ENCODE results near the gene KRT84.
"Not testable (repeated sequence)": the region's sequence is repeated elsewhere in the genome, so short reads cannot be mapped to it uniquely, and the experiment has no call there.

KRT84 gene

DNA sequence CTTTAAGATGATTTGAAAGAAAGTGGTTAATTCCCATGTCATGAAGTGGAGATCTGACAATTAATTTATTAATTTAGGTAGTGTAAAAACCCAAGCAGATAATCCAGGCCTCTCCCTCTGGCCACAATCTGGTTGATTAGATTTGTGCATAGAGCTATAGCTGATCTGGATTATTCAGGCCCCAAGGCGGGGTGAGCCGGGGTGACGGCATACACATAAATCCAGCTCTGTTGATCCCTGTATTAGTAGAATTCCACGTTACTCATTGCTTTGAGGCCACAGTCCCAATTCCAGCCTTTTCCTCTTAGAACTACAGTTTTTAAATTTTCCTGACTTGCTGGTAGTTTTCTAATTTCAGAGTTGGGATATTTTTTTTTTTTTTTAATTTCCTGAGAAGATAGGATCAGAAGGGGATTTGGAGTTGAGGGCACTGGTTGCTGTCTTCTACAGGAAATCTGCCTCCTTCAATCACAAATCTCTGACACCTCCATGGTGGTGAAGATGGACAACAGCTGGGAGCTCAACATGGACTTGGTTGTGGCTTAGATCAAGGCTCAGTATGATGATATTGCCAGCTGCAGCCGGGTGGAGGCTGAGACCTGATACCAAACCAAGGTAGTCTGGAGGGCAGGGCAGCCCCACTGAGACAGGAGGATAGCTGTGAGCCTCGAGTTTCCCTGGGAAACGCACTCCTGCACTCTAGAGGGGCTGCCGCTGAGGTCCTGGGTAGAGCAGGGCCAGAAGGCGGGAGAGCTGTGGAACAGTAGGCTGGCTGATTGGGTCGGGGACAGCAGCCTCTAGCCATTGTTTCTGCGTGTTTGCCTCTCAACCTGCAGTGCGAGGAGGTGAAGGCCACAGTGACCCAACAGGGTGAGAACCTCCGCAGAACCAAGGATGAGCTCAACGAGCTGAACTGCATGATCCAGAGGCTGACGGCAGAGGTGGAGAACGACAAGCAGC is 37.6 kb downstream of the KRT84 start:
- DNase-seq (ENCODE audit: extremely low read depth in 1 of 2, low read depth in 1 of 2) = no peak

GRCh38 chr12:52347016-52347415 is 38.4 kb downstream of the KRT84 start:
- no peak for DNase-seq (ENCODE audit: extremely low read depth in 1 of 2, low read depth in 1 of 2)

- DNase-seq (ENCODE audit: extremely low read depth in 1 of 2, low read depth in 1 of 2) = no peak
These were observed 38.9 kb downstream of the KRT84 start for GRCh38 chr12:52346593-52346992.

DNA sequence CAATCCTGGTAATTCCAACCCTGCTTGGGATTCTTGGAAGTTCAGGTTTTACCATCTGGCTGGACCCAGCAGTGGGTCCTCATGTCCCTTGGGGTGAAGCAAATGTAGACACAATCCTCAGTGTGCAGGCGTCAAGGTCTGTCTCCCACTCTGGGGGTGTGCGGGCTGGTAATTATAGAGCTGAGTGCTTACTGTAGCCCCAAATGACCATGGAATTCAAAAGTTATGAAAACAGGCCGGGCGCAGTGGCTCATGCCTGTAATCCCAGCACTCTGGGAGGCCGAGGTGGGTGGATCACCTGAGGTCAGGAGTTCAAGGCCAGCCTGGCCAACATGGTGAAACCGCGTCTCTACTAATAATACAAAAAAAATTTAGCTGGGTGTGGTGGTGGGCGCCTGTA is 40.4 kb downstream of the KRT84 start:
- DNase-seq (ENCODE audit: extremely low read depth in 1 of 2, low read depth in 1 of 2) = not testable (repeated sequence)

- no peak for DNase-seq (ENCODE audit: extremely low read depth in 1 of 2, low read depth in 1 of 2)
These were observed 41.3 kb downstream of the KRT84 start for GRCh38 chr12:52344111-52344510.

DNA sequence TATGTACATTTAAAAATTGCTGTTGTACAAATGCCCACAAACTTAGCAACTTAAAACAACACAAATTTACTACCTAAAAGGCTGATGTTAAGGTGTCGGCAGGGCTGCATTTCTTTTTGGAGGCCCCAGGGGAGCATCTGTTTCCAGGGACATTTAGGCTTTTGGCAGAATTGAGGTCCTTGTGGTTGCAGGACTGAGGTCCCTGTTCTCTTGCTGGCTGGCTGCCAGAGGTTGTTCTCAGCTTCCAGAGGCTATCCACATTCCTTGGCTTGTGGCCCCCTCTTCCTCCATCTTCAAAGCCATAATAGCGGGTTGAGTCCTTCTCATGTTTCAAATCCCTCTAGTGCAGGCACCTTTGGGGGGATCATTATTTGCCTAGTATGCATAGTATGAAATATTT is 41.9 kb downstream of the KRT84 start:
- no peak for DNase-seq (ENCODE audit: extremely low read depth in 1 of 2, low read depth in 1 of 2)

DNA sequence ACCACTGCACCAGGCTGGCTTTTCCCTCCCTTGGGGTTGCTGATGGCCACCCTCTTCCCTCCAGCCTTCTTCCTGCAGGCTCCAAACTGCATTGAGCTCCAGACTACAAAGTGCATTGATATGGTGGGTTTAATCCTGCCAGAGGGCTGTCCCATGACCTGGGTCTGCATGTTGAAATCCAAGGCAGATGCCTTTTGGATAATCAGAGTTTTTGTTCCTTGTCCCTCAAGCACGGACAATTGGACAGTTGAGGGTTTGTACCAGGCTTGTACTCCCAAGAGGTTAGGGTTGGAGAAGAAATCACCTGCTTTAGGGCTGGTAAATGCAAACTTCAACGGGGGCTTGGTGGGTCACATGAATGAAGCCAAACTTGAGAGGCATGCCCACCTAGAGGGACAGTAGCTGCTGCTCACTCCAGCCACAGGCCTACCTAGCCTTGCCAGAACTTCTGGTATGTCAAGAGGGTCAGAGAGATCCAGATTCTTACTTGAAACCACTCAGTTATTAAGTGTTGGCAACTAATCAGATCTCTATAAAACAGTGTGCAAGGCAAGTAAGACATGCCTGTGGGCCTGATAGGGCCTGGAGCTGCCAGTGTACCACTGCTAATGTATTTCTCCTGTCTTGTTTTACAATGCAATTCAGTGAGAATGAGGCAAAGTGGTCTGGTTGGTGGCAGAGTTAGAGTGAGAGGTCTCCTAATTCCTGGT is 42.5 kb downstream of the KRT84 start:
- no peak for DNase-seq (ENCODE audit: extremely low read depth in 1 of 2, low read depth in 1 of 2)

DNA sequence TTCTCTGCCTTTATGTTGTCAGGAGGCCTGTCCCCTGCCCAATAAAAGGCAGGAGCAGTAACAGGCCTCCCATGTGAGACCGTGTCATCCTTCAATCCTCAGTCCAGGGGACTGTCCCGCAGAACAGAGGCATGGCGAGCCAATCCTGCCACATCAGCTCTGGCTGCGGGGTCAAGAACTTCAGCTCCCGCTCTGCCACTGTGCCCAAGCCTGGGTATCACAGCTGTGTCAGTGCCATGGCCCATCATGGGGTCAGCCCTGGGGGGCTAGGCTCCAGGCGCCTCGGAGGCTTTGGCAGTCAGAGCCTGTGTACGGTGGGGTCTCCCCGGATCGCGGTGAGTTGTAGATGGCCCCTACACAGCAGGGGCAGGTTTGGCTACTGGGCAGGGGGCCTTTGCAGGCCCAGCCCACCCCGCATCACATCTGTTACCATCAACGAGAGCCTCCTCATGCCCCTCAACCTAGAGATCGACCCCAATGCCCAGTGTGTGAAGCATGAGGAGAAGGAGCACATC is 44.3 kb downstream of the KRT84 start:
- no peak for DNase-seq (ENCODE audit: extremely low read depth in 1 of 2, low read depth in 1 of 2)

- no peak for DNase-seq (ENCODE audit: extremely low read depth in 1 of 2, low read depth in 1 of 2)
These were observed 47.1 kb downstream of the KRT84 start for GRCh38 chr12:52338241-52338960.

DNA sequence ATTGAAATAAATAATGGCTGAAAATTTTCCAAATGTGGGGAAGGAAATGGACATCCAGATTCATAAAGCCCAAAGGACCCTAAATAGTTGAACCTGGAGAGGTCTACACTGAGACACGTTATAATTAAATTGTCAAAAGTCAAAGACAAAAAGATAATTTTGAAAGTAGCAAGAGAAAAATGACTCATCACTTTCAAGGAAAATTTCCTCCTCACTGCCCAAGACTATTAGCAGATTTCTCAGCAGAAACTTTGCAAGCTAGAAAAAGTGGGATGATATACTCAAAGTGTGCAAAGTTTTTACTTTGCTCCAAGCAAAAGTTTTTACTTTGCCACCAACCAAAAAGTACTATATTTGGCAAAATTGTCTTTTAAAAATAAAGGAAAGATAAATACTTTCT is 48.4 kb downstream of the KRT84 start:
- no peak for DNase-seq (ENCODE audit: extremely low read depth in 1 of 2, low read depth in 1 of 2)

GRCh38 chr12:52336641-52337040 is 48.8 kb downstream of the KRT84 start:
- no peak for DNase-seq (ENCODE audit: extremely low read depth in 1 of 2, low read depth in 1 of 2)

DNA sequence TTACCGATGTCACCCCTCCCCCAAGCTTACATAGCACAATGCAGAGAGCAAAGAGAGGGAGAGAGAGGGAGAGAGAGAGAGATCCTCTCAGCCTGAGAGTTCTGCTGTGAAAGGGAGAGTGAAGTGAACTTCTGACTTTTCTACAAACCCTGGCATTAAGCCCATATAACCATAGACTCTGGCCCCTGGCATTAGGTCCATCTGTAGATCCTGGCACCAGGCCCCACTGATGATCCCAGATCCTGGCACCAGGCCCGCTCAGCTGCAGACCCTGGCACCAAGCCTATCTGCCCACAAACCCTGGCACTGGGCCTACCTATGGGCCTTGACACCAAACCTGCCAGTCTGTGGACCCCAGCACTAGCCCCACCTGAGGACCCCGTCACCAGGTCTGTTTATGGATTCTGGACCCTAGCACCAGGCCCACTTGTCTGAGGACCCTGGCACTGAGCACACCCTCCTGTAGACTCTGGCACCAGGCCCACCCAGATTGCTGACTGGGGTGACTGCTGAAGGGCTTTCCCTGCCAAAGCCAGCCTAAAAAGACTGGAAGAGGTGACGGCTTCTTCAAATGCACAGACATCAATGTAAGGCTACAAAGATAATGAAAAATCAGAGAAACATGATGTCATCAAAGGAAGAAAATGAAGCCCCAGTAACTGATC is 49.7 kb downstream of the KRT84 start:
- no peak for DNase-seq (ENCODE audit: extremely low read depth in 1 of 2, low read depth in 1 of 2)

DNA sequence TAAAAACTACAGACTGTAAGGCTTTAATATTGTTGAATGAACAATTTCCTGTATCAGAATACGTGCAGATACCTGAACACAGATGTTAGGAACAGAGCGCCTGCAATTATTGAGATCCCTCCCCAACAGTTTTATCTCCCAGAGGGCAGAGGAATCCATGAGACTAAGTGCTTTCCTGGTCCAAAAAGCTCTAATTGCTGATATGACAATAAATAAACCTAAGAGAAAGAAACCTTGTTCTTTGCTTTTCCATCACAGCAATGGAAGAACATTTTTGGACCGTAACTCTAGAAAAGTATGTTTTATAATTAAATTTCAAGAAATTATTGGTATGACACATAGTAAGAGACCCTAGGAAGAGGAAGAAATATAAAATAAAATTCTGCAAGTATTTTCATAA is 51.3 kb downstream of the KRT84 start:
- DNase-seq (ENCODE audit: extremely low read depth in 1 of 2, low read depth in 1 of 2) = no peak

DNA sequence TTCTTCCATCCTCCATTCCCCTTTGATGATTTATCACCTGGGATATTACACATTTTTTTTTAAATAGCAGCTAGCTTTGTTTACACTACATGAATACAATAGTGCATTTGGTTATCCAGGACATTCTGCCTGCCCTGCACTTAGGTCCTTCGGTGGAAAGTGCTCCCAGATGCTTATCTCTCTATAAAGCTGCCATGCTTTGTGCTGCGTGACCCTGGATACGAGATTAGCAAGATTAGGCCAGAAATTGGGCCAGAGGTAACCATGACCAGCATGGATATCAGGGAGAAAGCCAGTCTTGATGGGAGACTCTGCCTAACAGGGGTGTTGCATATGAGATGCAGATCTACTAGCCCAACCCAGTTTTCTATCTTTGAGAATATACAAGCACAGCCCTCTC is 52.1 kb downstream of the KRT84 start:
- DNase-seq (ENCODE audit: extremely low read depth in 1 of 2, low read depth in 1 of 2) = no peak

DNA sequence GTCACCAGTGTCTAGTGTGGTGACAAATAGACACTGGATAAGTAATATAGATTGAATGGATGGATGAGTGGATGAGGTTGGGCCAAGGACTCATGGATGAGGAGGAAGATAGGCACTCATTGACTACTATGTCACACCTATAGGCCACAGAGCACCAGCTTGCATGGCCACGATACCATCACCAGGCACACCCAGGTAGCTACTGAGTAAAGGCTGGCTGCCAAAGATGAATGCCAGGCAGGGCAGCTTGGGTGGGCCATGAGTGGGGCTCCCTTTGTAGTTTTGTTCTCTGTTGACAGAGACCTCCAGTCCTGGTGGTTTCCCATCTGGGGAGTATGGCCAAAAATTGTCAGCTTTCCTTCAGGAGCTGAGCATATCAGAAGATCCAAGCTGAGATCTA is 53.1 kb downstream of the KRT84 start:
- DNase-seq (ENCODE audit: extremely low read depth in 1 of 2, low read depth in 1 of 2) = no peak

GRCh38 chr12:52331833-52332232 is 53.6 kb downstream of the KRT84 start:
- no peak for DNase-seq (ENCODE audit: extremely low read depth in 1 of 2, low read depth in 1 of 2)

GRCh38 chr12:52331039-52331438 is 54.4 kb downstream of the KRT84 start:
- no peak for DNase-seq (ENCODE audit: extremely low read depth in 1 of 2, low read depth in 1 of 2)

DNA sequence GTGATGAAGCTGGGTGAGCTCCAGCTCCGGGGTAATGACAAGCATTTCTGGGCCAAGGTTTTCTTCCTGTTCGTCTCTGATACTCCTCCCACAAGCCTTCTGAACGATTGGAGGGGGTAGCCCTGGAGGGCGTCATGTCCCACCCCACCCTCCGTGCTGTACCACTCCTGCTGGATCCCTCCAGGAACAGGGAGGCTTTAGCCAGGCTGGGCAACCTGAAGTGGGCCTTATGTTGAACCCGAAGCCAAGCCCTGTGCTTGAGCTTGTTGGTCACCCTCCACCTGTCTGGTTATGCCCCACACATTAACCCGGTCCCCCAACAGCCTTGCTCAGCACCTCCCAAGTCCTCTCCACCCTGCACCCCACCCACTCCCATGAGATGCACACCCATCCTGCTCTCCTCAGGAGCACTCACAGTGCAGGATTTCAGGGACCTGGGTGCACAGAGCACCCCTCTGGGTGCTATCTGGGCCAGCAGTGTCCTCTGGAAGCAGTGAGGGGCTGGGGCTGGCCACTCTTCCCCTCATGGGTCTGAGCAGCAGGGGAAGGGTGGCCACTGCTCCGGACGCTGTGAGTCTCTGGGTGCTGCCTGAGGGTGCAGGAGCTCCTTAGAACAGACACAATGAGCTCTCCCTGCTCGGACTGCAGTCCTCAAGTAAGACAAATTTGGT is 57.5 kb downstream of the KRT84 start:
- no peak for DNase-seq (ENCODE audit: extremely low read depth in 1 of 2, low read depth in 1 of 2)

Measured in activated CD8-positive, alpha-beta memory T cell treated with anti-CD3 and anti-CD28 coated beads for 1 hour (primary cell).